GM23248 (cell line): ENCODE measurements around the gene PYGO2.

Experiments used
- EZH2 ChIP-seq: fragments of 200-600 bp; sonication (generic); IDR thresholded peaks from 2 replicates; pipeline ENCODE4 v1.6.1; 2018; ENCODE audit warnings: antibody characterized with exemption, mild to moderate bottlenecking; ENCODE audit not compliant: insufficient read depth, poor library complexity, severe bottlenecking
- EZH2phosphoT487 ChIP-seq: fragments of 200-600 bp; sonication (generic); IDR thresholded peaks from 2 replicates; pipeline ENCODE4 v1.6.1; 2018; ENCODE audit warnings: antibody characterized with exemption, moderate library complexity, mild to moderate bottlenecking, low read depth; ENCODE audit not compliant: insufficient read depth

- TF ChIP-seq EZH2 (no peak), EZH2phosphoT487 (no peak)
Observed at GRCh38 chr1:154943649-154944400, 17.8 kb downstream of the PYGO2 start.
